Sigmoid colon (tissue), 7 donors: ENCODE measurements around the gene LDLRAD3. TPM values are rescaled to one million over a fixed set of nuclear protein-coding genes. Genes with fewer than 3 reads are reported as not detected.

Experiments used
- DNase-seq: peaks from one replicate; pipeline ENCODE4 v3.0.0-alpha.2; 2019
- H3K27ac ChIP-seq, 4 donors: fragments of 200-600 bp; sonication (generic); one replicate each; pipeline ENCODE4 v1.5.1; 2016 to 2019; ENCODE audit warnings: mild to moderate bottlenecking in 1 of 4
- H3K27me3 ChIP-seq, 3 donors: fragments of 200-600 bp; sonication (generic); one replicate each; pipeline ENCODE4 v1.5.1; 2019; ENCODE audit warnings: mild to moderate bottlenecking in 1 of 3
- H3K36me3 ChIP-seq, 4 donors: fragments of 200-600 bp; sonication (generic); one replicate each; pipeline ENCODE4 v1.5.1; 2016 to 2019
- H3K4me1 ChIP-seq, 4 donors: fragments of 200-600 bp; sonication (generic); one replicate each; pipeline ENCODE4 v1.5.1; 2017 to 2019
- H3K4me3 ChIP-seq, 4 donors: fragments of 200-600 bp; sonication (generic); one replicate each; pipeline ENCODE4 v1.5.1; 2017 to 2019; ENCODE audit warnings: mild to moderate bottlenecking in 2 of 4, moderate library complexity in 1 of 4
- H3K9me3 ChIP-seq, 4 donors: fragments of 200-600 bp in 3 of 4; sonication (generic) in 3 of 4; one replicate each; pipeline versions ENCODE4 v1.5.1 to v1.6.1; 2013 to 2019
- CTCF ChIP-seq, 4 experiments: fragments of 450-650 bp in 3 of 4; fragments of 200-600 bp in 1 of 4; IDR thresholded peaks; one replicate each; pipeline ENCODE4 v1.5.1; 2016 to 2019; ENCODE audit warnings: antibody characterized with exemption in 4 of 4, mild to moderate bottlenecking in 3 of 4, moderate library complexity in 2 of 4
- EP300 ChIP-seq, 4 donors: sonication (generic); formaldehyde crosslinking; IDR thresholded peaks; one replicate each; pipeline ENCODE4 v1.6.1; 2017; ENCODE audit warnings: antibody characterized with exemption in 4 of 4
- POLR2A ChIP-seq, 2 donors: fragments of 450-650 bp; IDR thresholded peaks; one replicate each; pipeline ENCODE4 v1.6.1; 2016; ENCODE audit warnings: antibody characterized with exemption in 2 of 2, mild to moderate bottlenecking in 2 of 2, moderate library complexity in 2 of 2
- POLR2AphosphoS5 ChIP-seq, 4 donors: sonication (generic); formaldehyde crosslinking; IDR thresholded peaks; one replicate each; pipeline ENCODE4 v1.6.1; 2017; ENCODE audit warnings: antibody characterized with exemption in 4 of 4
- WGBS, 2 donors: extraction: QIAGEN DNeasy Blood & Tissue Kit; methylation state at CpG; one replicate each; pipeline ENCODE4 v1.1.7; 2013; 5-methylcytosine and 5-hydroxymethylcytosine counted together
- intact Hi-C: fragments of 100-400 bp; cut with DNase I; formaldehyde crosslinking; loops from one replicate; pipeline ENCODE4 v1.15.1; 2023
- polyA plus RNA-seq, 3 donors: library from polyadenylated mRNA; stranded (reverse); fragments of 200-250 nt; gene quantifications; one replicate each; pipeline ENCODE4 v1.2.3, GENCODE V29; 2013
- total RNA-seq, 4 donors: library from RNA; depleted of rRNA; stranded (reverse); fragments of >200 nt; gene quantifications; one replicate each; pipeline ENCODE4 v1.1.0, GENCODE V29; 2016
- donor health status: healthy with polysubstance abuse.
- donor health status: Bipolar disorder and iron deficiency.
- donor health status: healthy.

LDLRAD3 gene
- total and polyA plus RNA-seq, 7 donors: 0.23 to 23.4 (median 10.2) TPM

GRCh38 chr11:35971841-35972422 is 28.1 kb downstream of the LDLRAD3 start:
- Histone ChIP-seq H3K36me3 (no peaks in the 10 kb centered on the region), H3K27me3 (no peaks in the 10 kb centered on the region), H3K9me3 (peaks cover 0 to 4% (median 2%) of the 10 kb centered on the region in 4 donors), H3K4me3 (no peak overlapping the region), H3K27ac (no peak overlapping the region), H3K4me1 (peaks cover 0 to 21% (median 8%) of the 10 kb centered on the region in 4 donors)
- 88 to 91% methylated on average over 5 of the region's 5 CpGs for WGBS, 2 donors
- TF ChIP-seq EP300 (IDR thresholded peaks at IDR 0.05) (no peak), POLR2A (IDR thresholded peaks at IDR 0.05) (no peak), POLR2AphosphoS5 (IDR thresholded peaks at IDR 0.05) (no peak), CTCF (IDR thresholded peaks at IDR 0.05) (no peak)
- no peak for DNase-seq
- intact Hi-C loops: no loop called here

GRCh38 chr11:35974882-35975589 is 31.2 kb downstream of the LDLRAD3 start:
- 83 to 87% methylated on average over 3 of the region's 3 CpGs for whole genome bisulfite sequencing, 2 donors
- peaks cover 0 to 1% (median 0%) of the 10 kb centered on the region in 4 donors for H3K4me1 ChIP-seq
- no peaks in the 10 kb centered on the region for H3K36me3 ChIP-seq
- DNase-seq: no peak
- no peak overlapping the region for H3K27ac ChIP-seq
- intact Hi-C loops: no loop called here
- no peaks in the 10 kb centered on the region for H3K27me3 ChIP-seq
- peaks cover 0 to 4% (median 2%) of the 10 kb centered on the region in 4 donors for H3K9me3 ChIP-seq
- H3K4me3 ChIP-seq: no peak overlapping the region
- TF ChIP-seq EP300 (IDR thresholded peaks at IDR 0.05) (no peak), POLR2AphosphoS5 (IDR thresholded peaks at IDR 0.05) (no peak), CTCF (IDR thresholded peaks at IDR 0.05) (no peak), POLR2A (IDR thresholded peaks at IDR 0.05) (no peak)

- H3K4me1 ChIP-seq: peaks cover 0 to 9% (median 4%) of the 10 kb centered on the region in 4 donors
- H3K9me3 ChIP-seq: peaks cover 0 to 4% (median 2%) of the 10 kb centered on the region in 4 donors
- no peak overlapping the region for H3K27ac ChIP-seq
- no peak overlapping the region for H3K4me3 ChIP-seq
- no peak for DNase-seq
- intact Hi-C loops: no loop called here
- no peaks in the 10 kb centered on the region for H3K36me3 ChIP-seq
- no peaks in the 10 kb centered on the region for H3K27me3 ChIP-seq
- WGBS, 2 donors: 95% methylated on average over 6 of the region's 6 CpGs
- TF ChIP-seq EP300 (IDR thresholded peaks at IDR 0.05) (no peak), POLR2A (IDR thresholded peaks at IDR 0.05) (no peak), CTCF (IDR thresholded peaks at IDR 0.05) (no peak), POLR2AphosphoS5 (IDR thresholded peaks at IDR 0.05) (no peak)
Observed at GRCh38 chr11:35976434-35976833, 32.6 kb downstream of the LDLRAD3 start.

- Histone ChIP-seq H3K4me3 (no peak overlapping the region), H3K27me3 (no peaks in the 10 kb centered on the region), H3K9me3 (peaks cover 0 to 4% (median 2%) of the 10 kb centered on the region in 4 donors), H3K27ac (no peak overlapping the region), H3K4me1 (peaks cover 0 to 23% (median 18%) of the 10 kb centered on the region in 4 donors), H3K36me3 (no peaks in the 10 kb centered on the region)
- DNase-seq: no peak
- TF ChIP-seq POLR2A (IDR thresholded peaks at IDR 0.05) (no peak), CTCF (IDR thresholded peaks at IDR 0.05) (no peak), EP300 (IDR thresholded peaks at IDR 0.05) (no peak), POLR2AphosphoS5 (IDR thresholded peaks at IDR 0.05) (no peak)
- intact Hi-C loops: no loop called here
- WGBS, 2 donors: 61 to 74% methylated on average over 6 of the region's 6 CpGs
Observed at GRCh38 chr11:35978183-35978582, 34.3 kb downstream of the LDLRAD3 start.
